NCI-H2196 treated with DMSO at 0.1 percent for 48 hours (cell line): ENCODE data around the gene ZCCHC10.
"Not testable (repeated sequence)": the region's sequence is repeated elsewhere in the genome, so short reads cannot be mapped to it uniquely, and the experiment has no call there.

Experiments used
- DNase-seq: peaks from one replicate; lab custom pipeline; 2025; ENCODE audit not compliant: unreplicated experiment; lab: John Stamatoyannopoulos, UW

Gene ZCCHC10

GRCh38 chr5:132979367-132979940 is 46.9 kb downstream of the ZCCHC10 start:
- DNase-seq: no peak

GRCh38 chr5:132976852-132977251 is 49.5 kb downstream of the ZCCHC10 start:
- no peak for DNase-seq

GRCh38 chr5:132972436-132972828 is 53.9 kb downstream of the ZCCHC10 start:
- not testable (repeated sequence) for DNase-seq

GRCh38 chr5:132971483-132972435 is 54.6 kb downstream of the ZCCHC10 start:
- DNase-seq: no peak

GRCh38 chr5:132965120-132965519 is 61.2 kb downstream of the ZCCHC10 start:
- no peak for DNase-seq

GRCh38 chr5:132963171-132964104 is 62.9 kb downstream of the ZCCHC10 start, which contains the start of gene AFF4:
Gene AFF4 (minus strand): TSS chr5:132963634. CDS start chr5:132937189, 26,445 bp downstream.
- DNase-seq: peak; percentile 97

- peak; percentile 26 for DNase-seq
Measured at GRCh38 chr5:132962429-132963021, 63.8 kb downstream of the ZCCHC10 start.

GRCh38 chr5:132961887-132962286 is 64.5 kb downstream of the ZCCHC10 start:
- no peak for DNase-seq

- not testable (repeated sequence) for DNase-seq
Measured at GRCh38 chr5:132961123-132961815, 65.1 kb downstream of the ZCCHC10 start.

GRCh38 chr5:132956166-132956799 is 70.1 kb downstream of the ZCCHC10 start:
- not testable (repeated sequence) for DNase-seq

- DNase-seq: no peak
Measured at GRCh38 chr5:132953710-132954109, 72.6 kb downstream of the ZCCHC10 start.

GRCh38 chr5:132952829-132953228 is 73.5 kb downstream of the ZCCHC10 start:
- DNase-seq: no peak

- DNase-seq: no peak
Measured at GRCh38 chr5:132951897-132952296, 74.5 kb downstream of the ZCCHC10 start.

GRCh38 chr5:132949136-132949535 is 77.2 kb downstream of the ZCCHC10 start:
- no peak for DNase-seq

- DNase-seq: no peak
Measured at GRCh38 chr5:132947671-132948070, 78.7 kb downstream of the ZCCHC10 start.
